Upper lobe of right lung (tissue), 1 donor: Measurements from ENCODE around the gene MECR. TPM values are rescaled to one million over a fixed set of nuclear protein-coding genes. Genes with fewer than 3 reads are reported as not detected.

ENCODE experiments used
- ATAC-seq: fragments of 200-7000 bp; cut with Tn5 transposase; one replicate; pipeline ENCODE4 v1.9.1; 2020; ENCODE audit warnings: mild to moderate bottlenecking, moderate library complexity
- DNase-seq: peaks from one replicate; pipeline ENCODE4 v3.0.0-alpha.2; 2020
- H3K27ac ChIP-seq: fragments of 200-600 bp; one replicate; pipeline ENCODE4 v1.8.0; 2022
- H3K27me3 ChIP-seq: fragments of 200-600 bp; one replicate; pipeline ENCODE4 v1.8.0; 2022; ENCODE audit warnings: mild to moderate bottlenecking
- H3K36me3 ChIP-seq: fragments of 200-600 bp; one replicate; pipeline ENCODE4 v1.8.0; 2022
- H3K4me1 ChIP-seq: fragments of 200-600 bp; one replicate; pipeline ENCODE4 v1.8.0; 2022
- H3K4me3 ChIP-seq: fragments of 200-600 bp; one replicate; pipeline ENCODE4 v1.8.0; 2022; ENCODE audit warnings: mild to moderate bottlenecking
- H3K9me3 ChIP-seq: fragments of 200-600 bp; one replicate; pipeline ENCODE4 v1.8.0; 2022
- intact Hi-C: fragments of 100-400 bp; cut with DNase I; formaldehyde crosslinking; loops from one replicate; pipeline ENCODE4 v1.11.0; 2022
- total RNA-seq: library from RNA; stranded (reverse); fragmentation: NEBNext Ultra II Directional; extraction: Animal tissue kit (Norgen Biotek cat#: 25700); gene quantifications from one replicate; pipeline ENCODE4 v1.2.1, GENCODE V29; 2021
- TF ChIP-seq, protein P1 (sequence below): fragments of 200-600 bp; IDR thresholded peaks from one replicate; pipeline ENCODE4 v1.8.0; 2022; ENCODE audit warnings: antibody characterized with exemption
- donor health status: DM: no; HTN: yes; CAD: no; lungs with severe emphysema.

MECR gene
- total RNA-seq, 1 donor from 2014 or later = 16.5 TPM

GRCh38 chr1:29208442-29208841 is 22.3 kb downstream of the MECR start:
- peaks cover 38% of the 10 kb centered on the region for H3K36me3 ChIP-seq
- TF ChIP-seq, protein P1, sequence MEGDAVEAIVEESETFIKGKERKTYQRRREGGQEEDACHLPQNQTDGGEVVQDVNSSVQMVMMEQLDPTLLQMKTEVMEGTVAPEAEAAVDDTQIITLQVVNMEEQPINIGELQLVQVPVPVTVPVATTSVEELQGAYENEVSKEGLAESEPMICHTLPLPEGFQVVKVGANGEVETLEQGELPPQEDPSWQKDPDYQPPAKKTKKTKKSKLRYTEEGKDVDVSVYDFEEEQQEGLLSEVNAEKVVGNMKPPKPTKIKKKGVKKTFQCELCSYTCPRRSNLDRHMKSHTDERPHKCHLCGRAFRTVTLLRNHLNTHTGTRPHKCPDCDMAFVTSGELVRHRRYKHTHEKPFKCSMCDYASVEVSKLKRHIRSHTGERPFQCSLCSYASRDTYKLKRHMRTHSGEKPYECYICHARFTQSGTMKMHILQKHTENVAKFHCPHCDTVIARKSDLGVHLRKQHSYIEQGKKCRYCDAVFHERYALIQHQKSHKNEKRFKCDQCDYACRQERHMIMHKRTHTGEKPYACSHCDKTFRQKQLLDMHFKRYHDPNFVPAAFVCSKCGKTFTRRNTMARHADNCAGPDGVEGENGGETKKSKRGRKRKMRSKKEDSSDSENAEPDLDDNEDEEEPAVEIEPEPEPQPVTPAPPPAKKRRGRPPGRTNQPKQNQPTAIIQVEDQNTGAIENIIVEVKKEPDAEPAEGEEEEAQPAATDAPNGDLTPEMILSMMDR = no peak
- ATAC-seq = no peak
- H3K27me3 ChIP-seq = no peaks in the 10 kb centered on the region
- intact Hi-C loops = loop anchor here (10.0 kb wide), 1 partner anchor 424 kb away; no protein-coding TSS in a partner anchor
- H3K27ac ChIP-seq = no peak overlapping the region
- H3K4me3 ChIP-seq = no peak overlapping the region
- DNase-seq = no peak
- H3K9me3 ChIP-seq = no peaks in the 10 kb centered on the region
- no peaks in the 10 kb centered on the region for H3K4me1 ChIP-seq

GRCh38 chr1:29202584-29203340 is 28.0 kb downstream of the MECR start:
- Histone ChIP-seq H3K36me3 (peaks cover 47% of the 10 kb centered on the region), H3K27ac (peak overlapping the region; percentile 85), H3K4me3 (no peak overlapping the region), H3K9me3 (no peaks in the 10 kb centered on the region), H3K27me3 (no peaks in the 10 kb centered on the region), H3K4me1 (peaks cover 15% of the 10 kb centered on the region)
- peak; percentile 97 for ATAC-seq
- peak; percentile 95 for DNase-seq
- TF ChIP-seq, protein P1 = peak; percentile 99
- intact Hi-C loops = loop anchor here (10.0 kb wide), 1 partner anchor 418 kb away; no protein-coding TSS in a partner anchor

- no peaks in the 10 kb centered on the region for H3K27me3 ChIP-seq
- H3K27ac ChIP-seq = peak overlapping the region; percentile 85
- peaks cover 47% of the 10 kb centered on the region for H3K36me3 ChIP-seq
- ATAC-seq (peak; percentile 72), DNase-seq (no peak)
- TF ChIP-seq, protein P1 = no peak
- peaks cover 15% of the 10 kb centered on the region for H3K4me1 ChIP-seq
- H3K9me3 ChIP-seq = no peaks in the 10 kb centered on the region
- no peak overlapping the region for H3K4me3 ChIP-seq
- intact Hi-C loops = loop anchor here (10.0 kb wide), 1 partner anchor 417 kb away; no protein-coding TSS in a partner anchor
These were observed 28.7 kb downstream of the MECR start for GRCh38 chr1:29202053-29202452.

DNA sequence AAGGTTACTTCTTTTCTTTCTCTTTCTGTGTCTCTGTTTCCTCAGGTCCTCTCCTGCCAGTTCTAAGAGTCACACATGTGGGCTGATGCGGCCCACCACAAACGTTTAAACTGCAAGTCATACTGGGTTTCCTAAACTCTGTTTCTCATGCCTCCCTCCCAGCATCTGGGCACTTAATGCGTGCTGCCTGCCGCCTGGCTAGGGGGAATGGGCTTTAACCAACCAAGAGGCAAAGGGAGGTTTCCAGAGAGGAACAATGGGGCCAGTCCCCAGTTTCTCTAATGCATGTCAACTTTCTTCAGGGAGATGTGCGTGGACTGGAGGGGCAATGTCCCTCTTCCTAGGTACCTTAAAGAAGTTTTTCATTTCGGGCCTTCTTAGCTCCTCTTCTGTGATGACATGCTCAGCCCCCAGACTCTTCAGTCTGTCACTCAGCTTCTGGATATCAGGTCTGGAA is 29.1 kb downstream of the MECR start:
- Histone ChIP-seq H3K27me3 (no peaks in the 10 kb centered on the region), H3K36me3 (peaks cover 46% of the 10 kb centered on the region), H3K27ac (peak overlapping the region; percentile 85), H3K9me3 (no peaks in the 10 kb centered on the region), H3K4me3 (no peak overlapping the region), H3K4me1 (peaks cover 15% of the 10 kb centered on the region)
- intact Hi-C loops = loop anchor here (10.0 kb wide), 1 partner anchor 417 kb away; no protein-coding TSS in a partner anchor
- DNase-seq (no peak), ATAC-seq (no peak)
- TF ChIP-seq, protein P1 = no peak

GRCh38 chr1:29200906-29201594 is 29.7 kb downstream of the MECR start:
- no peak for ATAC-seq
- H3K4me1 ChIP-seq = peaks cover 15% of the 10 kb centered on the region
- peak overlapping the region; percentile 85 for H3K27ac ChIP-seq
- intact Hi-C loops = loop anchor here (10.0 kb wide), 1 partner anchor 416 kb away; no protein-coding TSS in a partner anchor
- peaks cover 41% of the 10 kb centered on the region for H3K36me3 ChIP-seq
- H3K27me3 ChIP-seq = no peaks in the 10 kb centered on the region
- DNase-seq = no peak
- H3K4me3 ChIP-seq = no peak overlapping the region
- H3K9me3 ChIP-seq = no peaks in the 10 kb centered on the region
- TF ChIP-seq, protein P1 = no peak
